GM19043 (cell line): ENCODE data around the gene RFTN1.

ENCODE experiments used
- ATAC-seq: cut with Tn5 transposase; IDR thresholded peaks from one replicate; pipeline ENCODE4 v1.9.1; 2021; ENCODE audit warnings: low read depth; ENCODE audit not compliant: unreplicated experiment

Gene RFTN1

DNA sequence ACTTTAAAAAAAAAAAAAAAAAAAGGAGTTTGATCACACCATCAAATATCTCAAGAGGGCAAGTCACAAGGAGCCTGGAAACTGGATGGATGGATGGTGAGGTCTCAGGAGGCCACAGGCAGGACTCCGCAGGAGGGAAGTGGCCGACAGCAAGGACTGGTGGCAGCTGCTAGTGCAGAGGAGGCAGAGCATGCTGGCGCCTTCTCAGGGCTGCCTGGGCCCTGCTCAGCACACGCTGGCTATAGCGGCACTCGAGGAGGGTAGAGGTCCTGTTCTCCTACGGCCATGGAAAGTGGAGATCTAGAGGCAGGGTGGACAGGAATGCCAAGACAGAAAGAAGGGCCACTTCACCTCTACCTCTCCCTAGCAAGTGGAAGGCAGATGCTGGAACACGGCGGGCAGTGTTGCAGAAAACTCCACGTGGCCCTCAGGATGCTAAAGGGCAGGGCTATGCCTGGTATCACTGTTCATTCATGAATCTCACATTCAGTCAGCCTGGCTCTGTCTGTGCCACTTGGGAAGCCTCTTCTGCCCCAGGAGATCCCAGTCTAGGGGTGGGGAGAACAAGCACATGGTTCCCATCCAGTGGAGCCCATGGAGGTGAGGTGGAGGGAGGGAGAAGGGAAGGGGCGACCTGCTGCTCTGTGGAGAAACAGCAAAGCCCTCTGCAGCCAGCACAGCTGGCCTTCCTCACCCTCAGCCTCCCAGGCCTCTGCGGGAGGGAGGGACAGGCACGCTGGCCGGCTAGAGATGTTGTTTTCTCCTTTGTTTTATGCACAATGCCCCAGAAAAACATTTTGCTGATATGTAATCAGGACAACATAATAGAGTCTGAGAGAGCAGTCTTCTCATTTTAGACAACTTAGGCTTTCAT lies 177.5 kb downstream of the RFTN1 start:
- no peak for ATAC-seq

DNA sequence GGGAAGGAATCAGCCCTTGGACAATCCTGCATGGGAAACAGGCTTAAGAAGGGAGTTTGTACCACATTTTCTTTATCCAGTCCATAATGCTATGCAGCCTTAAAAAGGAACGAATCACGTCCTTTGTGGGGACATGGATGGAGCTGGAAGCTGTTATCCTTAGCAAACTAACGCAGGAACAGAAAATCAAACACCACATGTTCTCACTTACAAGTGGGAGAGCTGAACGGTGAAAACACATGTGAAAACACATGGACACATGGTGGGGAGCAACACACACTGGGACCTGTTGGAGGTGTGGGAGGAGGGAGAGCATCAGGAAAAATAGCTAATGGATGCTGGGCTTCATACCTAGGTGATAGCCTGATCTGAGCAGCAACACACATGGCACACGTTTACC lies 178.2 kb downstream of the RFTN1 start:
- no peak for ATAC-seq

DNA sequence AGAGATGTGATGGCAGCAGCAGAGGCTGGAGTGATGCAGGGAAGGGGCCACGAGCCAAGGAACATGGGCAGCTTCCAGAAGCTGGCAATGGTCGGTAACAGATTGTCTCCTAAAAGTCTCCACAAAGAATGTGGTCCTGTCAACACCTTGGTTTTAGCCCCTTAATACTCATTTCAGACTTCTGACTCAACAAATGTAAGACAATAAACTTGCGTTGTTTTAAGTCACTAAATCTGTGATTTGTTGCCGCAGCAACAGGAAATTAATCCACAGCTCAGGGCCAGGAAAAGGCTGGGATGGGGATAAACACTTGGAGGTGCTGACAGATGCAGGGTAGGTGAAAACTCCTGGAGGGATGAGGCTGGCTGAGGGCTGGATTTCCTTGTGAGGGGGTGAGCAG lies 178.6 kb downstream of the RFTN1 start:
- no peak for ATAC-seq

DNA sequence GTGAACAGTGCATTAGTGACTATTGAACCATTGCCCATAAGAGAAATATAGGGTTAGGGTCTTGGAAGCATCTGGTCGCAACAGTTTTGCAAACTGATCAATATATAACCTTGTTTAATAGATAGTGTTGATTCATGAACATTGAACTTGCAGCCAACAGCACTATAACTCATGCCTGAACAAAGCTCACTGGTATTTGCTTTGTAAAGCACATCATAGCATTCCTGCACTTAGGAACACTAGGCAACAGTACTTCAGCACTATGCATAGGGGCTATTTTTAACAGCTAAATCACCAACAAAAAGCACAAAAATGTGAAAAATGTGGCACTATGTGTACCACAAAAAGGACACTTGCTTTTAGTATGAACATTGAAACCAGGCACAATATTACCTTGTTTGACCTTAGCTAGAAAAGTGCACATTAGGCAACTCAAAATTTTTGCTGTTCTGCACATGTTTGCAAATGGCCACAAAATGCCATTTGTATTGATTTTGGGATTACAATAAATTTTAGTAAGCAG lies 180.5 kb downstream of the RFTN1 start:
- no peak for ATAC-seq

DNA sequence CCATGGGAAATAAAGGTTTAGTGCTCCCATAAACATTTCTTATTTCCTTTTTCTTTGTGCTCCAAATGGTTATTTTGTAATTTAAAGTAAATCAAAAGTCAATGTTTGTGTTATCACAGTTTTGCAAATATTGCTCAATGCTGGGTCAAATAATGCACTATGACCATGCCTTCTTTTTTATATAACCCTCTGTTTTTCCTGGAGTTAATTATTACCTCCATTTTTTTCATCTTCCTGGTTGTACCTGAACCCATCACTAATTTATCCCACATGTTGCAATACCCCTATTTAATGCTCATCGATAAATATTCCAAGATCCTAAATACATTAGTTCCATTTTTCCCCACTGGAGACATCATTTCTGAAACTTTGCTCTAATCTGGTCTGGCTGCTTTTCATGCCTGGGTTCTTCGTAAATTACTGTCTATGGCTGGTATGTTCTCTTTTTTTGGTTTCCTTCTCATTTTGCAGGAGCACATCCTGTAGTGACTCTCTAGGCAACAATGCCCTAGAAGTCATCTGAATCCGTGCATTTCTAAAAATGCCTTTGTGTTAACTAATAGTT lies 182.1 kb downstream of the RFTN1 start:
- no peak for ATAC-seq

DNA sequence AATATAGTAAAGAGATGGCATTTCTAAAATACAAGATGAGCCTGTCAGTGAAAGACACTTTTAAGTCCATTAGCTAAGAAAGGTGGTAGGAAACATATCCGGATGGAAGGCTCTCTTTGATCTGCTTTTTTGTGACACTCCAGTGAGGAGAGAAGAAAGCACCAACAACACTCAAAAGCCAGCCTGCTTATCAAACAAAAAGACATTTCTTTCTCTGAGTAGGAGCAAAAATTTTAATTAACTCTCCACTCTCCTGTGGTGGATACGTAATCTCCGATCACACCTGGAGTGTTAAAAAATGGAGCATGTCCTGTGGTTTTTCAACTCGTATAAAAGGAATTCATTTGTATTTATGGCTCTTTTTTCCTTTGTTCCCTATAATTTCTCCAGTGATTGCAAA lies 183.1 kb downstream of the RFTN1 start:
- ATAC-seq: no peak

DNA sequence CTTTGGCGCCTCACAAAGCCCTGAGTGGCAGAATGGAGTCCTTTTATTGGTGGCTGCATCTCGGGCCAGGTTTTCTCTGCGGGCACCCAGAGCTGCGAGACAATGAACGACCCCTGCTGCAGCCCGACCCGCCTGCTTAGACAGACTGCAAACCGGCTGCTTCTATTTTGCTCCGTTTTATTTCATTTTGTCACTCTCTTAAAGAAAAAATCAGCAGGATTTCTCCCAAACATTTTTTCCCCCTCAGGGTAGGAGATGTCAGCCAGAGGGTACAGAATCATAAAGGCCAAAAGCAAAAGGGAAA lies 183.7 kb downstream of the RFTN1 start:
- ATAC-seq: no peak

DNA sequence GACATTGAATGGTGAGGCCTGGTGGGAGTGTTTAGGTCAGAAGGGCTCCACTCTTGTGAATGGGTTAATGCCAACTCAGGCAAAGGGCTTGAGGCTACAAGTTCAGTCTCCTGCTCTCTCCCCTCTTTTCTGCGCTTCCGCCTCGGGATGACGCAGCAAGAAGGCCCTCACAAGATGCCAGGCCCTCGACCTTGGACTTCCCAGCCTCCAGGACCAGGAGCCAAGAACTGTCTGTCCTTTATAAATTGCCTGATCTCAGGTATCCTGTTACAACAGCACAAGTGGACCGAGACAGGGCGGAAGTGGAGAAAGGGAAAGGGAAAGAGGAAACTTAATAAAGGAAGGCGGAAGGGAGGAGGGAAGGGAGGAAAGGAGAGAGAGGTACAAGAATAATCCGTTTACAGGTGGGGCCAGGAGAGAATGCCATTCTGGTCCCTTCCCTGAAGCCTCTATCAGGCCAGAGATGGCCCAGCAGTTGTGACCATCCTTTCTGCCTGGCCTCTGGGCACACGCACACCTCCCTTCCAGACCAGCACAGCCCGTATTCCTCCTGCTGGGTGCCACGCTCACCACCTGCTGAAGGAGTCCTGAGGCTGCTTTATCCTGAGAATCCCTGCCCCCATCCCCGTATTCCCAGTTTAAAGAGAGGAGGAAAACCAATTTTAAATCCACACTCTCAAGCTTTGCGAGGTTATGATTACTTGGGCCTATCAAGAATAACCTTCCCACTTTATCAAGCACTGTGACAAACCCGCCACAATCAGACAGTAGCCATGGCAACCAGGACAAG lies 184.3 kb downstream of the RFTN1 start:
- ATAC-seq: no peak

DNA sequence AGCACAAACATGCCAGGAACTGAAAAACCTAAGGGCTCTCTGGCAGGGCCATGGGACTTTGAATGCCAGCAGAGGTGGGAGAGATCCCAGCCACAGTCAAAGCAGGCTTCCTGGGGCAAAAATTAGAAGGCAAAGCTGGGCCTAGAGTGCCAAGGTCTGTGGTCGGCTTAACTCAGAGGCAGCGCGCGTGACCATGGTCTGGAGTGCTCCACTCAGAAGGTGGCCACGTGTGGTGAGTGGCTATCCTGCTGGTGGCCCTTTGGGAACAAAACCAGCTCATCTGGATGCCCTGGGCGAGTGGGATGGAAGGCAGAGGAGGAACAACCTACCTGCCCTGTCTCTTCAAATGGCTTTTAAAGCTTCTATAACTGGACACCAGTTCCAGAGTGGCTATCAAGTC lies 185.4 kb downstream of the RFTN1 start:
- no peak for ATAC-seq

DNA sequence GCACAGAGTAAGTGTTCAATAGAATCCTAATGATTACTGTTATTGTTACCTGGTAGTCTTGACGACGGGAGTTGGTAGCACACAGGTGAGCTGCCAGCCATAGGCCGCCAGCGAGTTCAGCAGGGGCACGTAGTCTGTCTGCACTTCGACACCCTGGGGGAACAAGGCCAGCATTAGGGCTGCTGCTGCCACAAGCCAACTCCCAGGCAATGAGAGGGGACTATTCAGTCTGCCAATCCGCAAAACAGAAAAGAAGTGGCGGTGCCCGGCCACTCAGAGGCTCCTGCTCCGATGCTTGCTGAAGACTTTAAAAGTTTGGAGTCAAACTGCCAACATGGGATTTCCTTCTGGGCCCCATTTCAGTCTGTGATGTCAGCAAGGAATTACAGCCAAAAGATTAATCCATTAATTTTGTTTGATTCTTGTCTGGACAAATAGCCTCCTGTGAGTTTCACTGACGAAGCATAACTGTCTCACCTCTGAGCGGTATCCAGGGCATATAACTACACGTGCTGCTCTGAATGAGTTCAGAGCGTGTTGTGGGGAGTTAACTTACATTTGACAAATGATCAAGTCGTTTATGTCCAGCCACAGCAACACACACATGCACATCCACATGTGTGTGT lies 186.7 kb downstream of the RFTN1 start:
- no peak for ATAC-seq

DNA sequence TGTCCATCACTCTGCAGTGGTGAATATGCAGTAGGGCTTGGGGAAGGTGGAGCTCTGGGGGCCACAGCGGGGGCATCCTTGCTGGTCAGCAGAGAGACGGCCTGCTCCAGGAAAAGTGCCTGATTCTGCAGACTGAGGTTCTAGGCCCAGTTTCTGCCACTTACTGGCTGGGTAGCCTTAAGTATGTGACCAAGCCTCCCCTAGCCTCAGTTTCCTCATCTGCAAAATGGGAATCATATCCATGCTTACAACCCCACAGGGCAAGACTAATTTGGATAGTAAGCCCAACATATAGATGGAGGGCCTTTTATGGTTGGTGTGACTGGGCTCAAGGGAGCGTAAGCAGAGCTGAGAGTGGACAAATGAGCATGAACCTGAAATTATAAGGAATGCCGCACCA lies 187.6 kb downstream of the RFTN1 start:
- no peak for ATAC-seq

DNA sequence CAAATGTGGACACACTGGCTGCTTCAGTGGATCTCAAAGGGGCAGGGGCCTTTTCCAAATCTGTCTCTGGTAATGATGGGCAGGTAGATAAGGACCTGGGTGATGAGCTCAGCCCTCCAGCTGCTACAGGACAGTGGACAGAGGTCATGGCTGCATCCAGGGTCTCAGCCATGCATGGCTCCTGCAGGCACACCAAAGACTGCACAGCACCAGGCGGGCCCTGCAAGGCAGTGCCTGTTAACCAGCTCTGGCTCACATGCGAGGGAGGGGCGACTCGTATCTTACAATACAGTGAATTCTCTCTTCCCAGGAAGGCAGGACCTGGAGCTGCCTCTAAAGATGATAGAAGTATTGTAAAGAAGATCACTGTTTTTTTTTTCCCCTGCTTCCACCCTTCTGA lies 189.8 kb downstream of the RFTN1 start:
- ATAC-seq: no peak

DNA sequence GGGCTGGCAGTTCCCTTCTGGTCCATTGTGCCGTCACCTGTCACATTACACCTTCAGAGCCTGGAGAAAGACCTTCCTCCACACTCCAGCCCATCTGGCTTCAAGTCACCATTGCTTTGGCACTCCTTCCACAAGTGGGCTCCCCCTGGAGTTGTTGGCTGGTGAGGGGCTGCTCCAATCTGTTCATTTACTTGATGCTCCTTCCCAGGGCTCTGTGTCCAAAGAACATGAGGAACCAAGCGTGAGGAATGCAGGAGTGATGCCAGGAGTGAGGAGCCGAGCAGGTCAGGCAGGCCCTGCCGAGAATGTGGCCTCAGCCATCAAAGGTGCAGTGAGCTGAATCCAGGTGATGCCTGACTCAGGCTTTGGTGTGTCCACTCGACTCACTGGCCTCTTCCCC lies 191.3 kb downstream of the RFTN1 start:
- no peak for ATAC-seq

DNA sequence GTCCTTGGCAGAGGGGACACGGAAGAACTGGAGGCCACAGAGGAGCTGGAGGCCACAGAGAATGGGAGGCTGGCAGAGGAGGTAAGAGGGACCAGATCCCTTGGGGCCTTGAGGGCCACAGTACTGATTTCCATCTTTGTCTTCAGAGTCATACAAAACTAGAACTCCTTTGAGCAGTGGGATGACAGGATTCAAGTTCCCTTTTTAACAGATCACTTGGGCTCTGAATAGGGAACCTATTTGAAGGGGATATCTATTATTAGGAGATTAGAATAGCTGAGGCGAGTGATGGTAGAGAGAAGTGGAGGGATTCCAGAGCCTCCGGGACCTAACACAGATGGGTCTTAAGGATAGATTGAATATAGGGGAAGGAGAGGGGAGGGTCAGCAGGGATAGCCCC lies 192.8 kb downstream of the RFTN1 start:
- ATAC-seq: no peak

DNA sequence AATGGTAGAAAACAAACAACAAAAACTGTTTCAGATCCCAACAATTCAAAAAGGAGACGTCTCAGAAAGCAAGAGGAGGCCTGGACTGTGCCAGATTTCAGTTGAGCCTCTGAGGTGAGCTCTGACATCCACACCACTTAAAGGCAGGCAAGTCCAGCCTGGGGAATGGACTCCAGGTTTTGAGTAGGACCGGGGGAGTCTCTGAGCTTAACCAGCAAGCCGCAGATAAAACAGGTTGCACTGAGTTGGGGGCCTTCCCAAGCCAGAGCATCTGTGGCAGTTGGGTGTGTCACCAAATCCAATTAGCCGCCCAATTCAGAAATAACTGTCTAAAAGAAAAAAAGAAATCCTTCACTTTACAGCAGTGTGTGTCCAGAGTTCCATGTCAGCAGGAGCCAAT lies 193.8 kb downstream of the RFTN1 start:
- ATAC-seq: no peak

DNA sequence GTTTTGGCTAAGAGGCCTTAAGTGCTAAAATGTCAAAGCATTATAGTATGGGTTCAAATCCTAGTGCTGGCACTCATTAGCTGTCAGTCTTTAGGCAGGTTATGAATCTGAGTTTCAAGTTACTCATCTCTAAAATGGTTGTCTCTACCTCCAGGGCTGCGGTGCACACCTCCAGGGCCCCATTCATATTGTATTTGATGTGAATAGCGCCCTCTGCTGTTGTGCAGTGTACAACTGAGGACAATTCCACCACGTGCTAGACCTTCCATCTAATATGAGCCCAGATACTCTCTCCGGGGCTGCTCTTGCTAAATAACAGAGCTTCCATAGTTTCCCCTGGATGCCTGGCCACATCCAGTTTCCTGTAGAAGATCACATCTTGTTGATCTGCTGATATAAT lies 194.2 kb downstream of the RFTN1 start:
- no peak for ATAC-seq

DNA sequence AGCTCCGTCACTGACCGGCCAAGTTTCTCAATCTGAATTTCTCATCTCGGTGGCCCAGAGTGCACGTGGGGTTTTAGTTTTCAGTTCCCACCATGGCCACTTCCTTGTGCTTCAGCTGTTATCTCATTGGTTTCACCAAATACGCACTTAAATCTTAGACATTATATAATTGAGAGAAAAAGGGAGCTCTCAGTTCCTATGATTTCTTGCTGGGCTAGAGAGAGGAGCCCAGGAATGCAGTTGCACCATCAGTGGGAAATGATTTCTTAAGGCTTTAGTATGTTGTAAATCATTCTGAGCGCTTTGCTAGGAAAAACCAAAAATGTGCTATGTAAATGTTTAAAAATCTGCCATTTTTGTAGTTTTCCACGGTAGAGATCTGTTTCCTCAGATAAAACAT lies 195.3 kb downstream of the RFTN1 start:
- ATAC-seq: no peak

DNA sequence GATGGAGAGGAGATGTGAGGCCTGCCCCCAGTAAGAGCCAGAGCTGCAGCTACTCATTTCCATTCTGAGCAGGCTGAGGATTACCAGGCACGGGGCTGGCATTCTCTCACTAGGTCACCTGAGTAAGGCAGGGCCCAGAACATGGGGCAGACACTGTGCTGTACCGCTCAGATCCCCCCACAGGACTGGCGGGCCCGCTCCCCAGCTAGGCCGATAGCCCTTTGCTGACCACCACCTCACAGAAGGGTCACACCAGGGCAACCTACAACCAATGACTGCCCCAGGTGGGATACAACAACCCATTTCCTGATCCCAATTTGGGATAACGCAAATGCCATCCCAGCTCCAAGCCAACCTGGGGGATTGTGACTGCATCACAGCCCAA lies 195.9 kb downstream of the RFTN1 start:
- no peak for ATAC-seq

DNA sequence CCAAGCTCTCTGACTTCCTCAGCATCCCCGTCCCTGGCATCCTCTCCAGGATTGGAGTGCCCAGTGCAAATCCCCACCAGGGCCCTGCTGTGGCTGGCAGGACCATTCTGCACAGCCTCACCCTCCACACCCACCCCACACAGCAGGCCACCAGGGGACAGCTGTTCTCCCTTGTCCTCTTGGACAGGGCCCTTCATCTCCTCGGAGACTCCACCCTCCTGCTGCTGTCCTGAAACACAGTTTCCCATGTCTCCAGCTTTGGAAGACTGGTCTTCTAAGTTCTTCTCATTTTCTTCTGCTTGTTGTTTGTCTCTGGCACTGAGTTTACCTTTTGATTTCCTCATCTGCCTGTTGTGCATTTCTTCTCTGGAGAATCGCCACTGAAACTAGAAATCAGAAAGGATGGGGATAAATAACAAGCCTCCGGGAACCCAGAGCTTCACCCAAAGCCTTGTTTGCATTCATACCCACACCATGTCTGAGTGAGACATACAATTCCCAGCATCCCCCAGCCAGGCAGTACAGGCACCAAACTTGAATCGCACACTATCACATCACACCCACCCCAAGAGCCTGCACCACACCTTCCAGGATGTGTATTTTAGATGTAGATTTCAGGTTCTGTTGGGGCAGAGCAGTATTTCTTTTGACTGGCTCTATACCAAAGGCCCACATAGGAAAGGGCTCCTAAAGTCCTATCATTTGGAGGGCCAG lies 196.5 kb downstream of the RFTN1 start:
- ATAC-seq: no peak

DNA sequence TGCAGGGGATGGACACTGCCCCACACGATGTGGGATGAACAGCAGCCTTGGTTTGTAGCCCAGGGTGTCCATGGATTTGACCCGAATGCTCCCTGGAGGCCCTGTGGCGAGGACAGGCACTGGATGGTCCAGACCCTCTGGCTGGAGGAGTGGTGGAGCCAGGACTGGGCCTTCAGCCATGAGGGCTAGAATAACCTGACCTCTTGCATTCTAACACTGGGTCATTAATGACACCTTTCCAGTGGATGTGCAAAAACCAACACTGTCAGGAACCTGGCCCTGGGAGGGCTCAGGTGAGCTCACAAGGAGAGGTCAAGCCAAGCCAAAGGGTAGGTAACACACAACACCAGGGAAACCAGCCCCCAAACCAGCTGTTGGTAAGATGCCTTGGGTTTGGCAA lies 197.1 kb downstream of the RFTN1 start:
- no peak for ATAC-seq

DNA sequence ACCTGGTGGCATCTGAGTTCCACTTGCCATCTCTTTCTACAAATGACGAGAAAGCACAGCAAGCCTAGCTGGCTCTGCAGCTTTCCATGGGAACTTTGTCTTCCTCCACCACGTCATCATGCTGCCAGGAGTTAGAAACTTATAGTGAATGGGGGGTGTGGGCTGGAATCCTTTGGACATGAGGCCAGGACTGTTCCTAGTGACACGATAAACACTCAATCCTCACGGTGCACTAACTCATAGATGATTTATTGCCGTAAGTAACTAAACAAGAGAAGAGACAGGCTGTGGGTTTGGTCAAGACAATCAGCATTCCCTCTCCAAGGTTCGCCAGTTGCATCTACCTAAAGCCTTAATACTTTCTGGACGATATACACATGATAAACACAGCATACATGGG lies 197.9 kb downstream of the RFTN1 start:
- ATAC-seq: no peak
